ENCODE results near the gene ADK. TPM values are rescaled to one million over a fixed set of nuclear protein-coding genes. Genes with fewer than 3 reads are reported as not detected.

ADK gene
- total RNA-seq, 1 donor from 2014 or later, result 31.9 TPM

- no peak for DNase-seq (ENCODE audit: low spot score)
- no peak overlapping the region for H3K4me3 Mint-ChIP-seq (ENCODE audit: unreplicated experiment)
- no peak for TF ChIP-seq CTCF (IDR thresholded peaks at IDR 0.05)
- no peaks in the 10 kb centered on the region for H3K27me3 Mint-ChIP-seq (ENCODE audit: low read depth)
- H3K36me3 Mint-ChIP-seq (ENCODE audit: low read depth), result peaks cover 4% of the 10 kb centered on the region
- H3K27ac Mint-ChIP-seq (ENCODE audit: unreplicated experiment), result no peak overlapping the region
- no peaks in the 10 kb centered on the region for H3K9me3 Mint-ChIP-seq (ENCODE audit: low read depth)
- peaks cover 16% of the 10 kb centered on the region for H3K4me1 Mint-ChIP-seq (ENCODE audit: low read depth)
Measured at GRCh38 chr10:74705358-74705980, 554.4 kb downstream of the ADK start.

GRCh38 chr10:74706966-74707365 is 555.9 kb downstream of the ADK start:
- Mint-ChIP-seq H3K27me3 (ENCODE audit: low read depth) (no peaks in the 10 kb centered on the region), H3K4me1 (ENCODE audit: low read depth) (peaks cover 16% of the 10 kb centered on the region), H3K4me3 (ENCODE audit: unreplicated experiment) (no peak overlapping the region), H3K36me3 (ENCODE audit: low read depth) (peaks cover 8% of the 10 kb centered on the region), H3K27ac (ENCODE audit: unreplicated experiment) (no peak overlapping the region), H3K9me3 (ENCODE audit: low read depth) (no peaks in the 10 kb centered on the region)
- no peak for DNase-seq (ENCODE audit: low spot score)
- no peak for TF ChIP-seq CTCF (IDR thresholded peaks at IDR 0.05)

GRCh38 chr10:74708246-74708645 is 557.2 kb downstream of the ADK start:
- H3K27ac Mint-ChIP-seq (ENCODE audit: unreplicated experiment), result no peak overlapping the region
- H3K27me3 Mint-ChIP-seq (ENCODE audit: low read depth), result no peaks in the 10 kb centered on the region
- no peak for DNase-seq (ENCODE audit: low spot score)
- H3K4me3 Mint-ChIP-seq (ENCODE audit: unreplicated experiment), result no peak overlapping the region
- TF ChIP-seq CTCF (IDR thresholded peaks at IDR 0.05), result no peak
- peaks cover 11% of the 10 kb centered on the region for H3K36me3 Mint-ChIP-seq (ENCODE audit: low read depth)
- H3K4me1 Mint-ChIP-seq (ENCODE audit: low read depth), result peaks cover 16% of the 10 kb centered on the region
- H3K9me3 Mint-ChIP-seq (ENCODE audit: low read depth), result peaks cover 6% of the 10 kb centered on the region

GRCh38 chr10:74718208-74718607 is 567.2 kb downstream of the ADK start:
- no peak for TF ChIP-seq CTCF (IDR thresholded peaks at IDR 0.05)
- no peak overlapping the region for H3K4me3 Mint-ChIP-seq (ENCODE audit: unreplicated experiment)
- no peaks in the 10 kb centered on the region for H3K27me3 Mint-ChIP-seq (ENCODE audit: low read depth)
- no peak for DNase-seq (ENCODE audit: low spot score)
- peaks cover 37% of the 10 kb centered on the region for H3K9me3 Mint-ChIP-seq (ENCODE audit: low read depth)
- H3K4me1 Mint-ChIP-seq (ENCODE audit: low read depth), result no peaks in the 10 kb centered on the region
- peaks cover 25% of the 10 kb centered on the region for H3K36me3 Mint-ChIP-seq (ENCODE audit: low read depth)
- no peak overlapping the region for H3K27ac Mint-ChIP-seq (ENCODE audit: unreplicated experiment)

GRCh38 chr10:74728225-74728624 is 577.2 kb downstream of the ADK start:
- Mint-ChIP-seq H3K36me3 (ENCODE audit: low read depth) (peaks cover 2% of the 10 kb centered on the region), H3K4me3 (ENCODE audit: unreplicated experiment) (no peak overlapping the region), H3K27me3 (ENCODE audit: low read depth) (no peaks in the 10 kb centered on the region), H3K4me1 (ENCODE audit: low read depth) (no peaks in the 10 kb centered on the region), H3K27ac (ENCODE audit: unreplicated experiment) (no peak overlapping the region), H3K9me3 (ENCODE audit: low read depth) (peaks cover 24% of the 10 kb centered on the region)
- no peak for TF ChIP-seq CTCF (IDR thresholded peaks at IDR 0.05)
- no peak for DNase-seq (ENCODE audit: low spot score)

Data from chondrocyte (in vitro differentiated cells).